HFF-Myc (cell line): ENCODE measurements around the gene CORO7.

ENCODE experiments used
- DNase-seq: peaks from one replicate; pipeline ENCODE4 v3.0.0-alpha.2; 2011; ENCODE audit warnings: low read depth; ENCODE audit errors: extremely low read depth
- H3K4me3 ChIP-seq: replicated peaks from 2 replicates; pipeline ENCODE4 v1.5.1; 2011; ENCODE audit warnings: low read depth, mild to moderate bottlenecking, control low read depth, low read length
- CTCF ChIP-seq: IDR thresholded peaks from 2 replicates; pipeline ENCODE4 v1.5.1; 2012; ENCODE audit warnings: mild to moderate bottlenecking, low read depth, low read length, control low read depth; ENCODE audit errors: missing control alignments

Gene CORO7

GRCh38 chr16:4321286-4322120 lies 94.9 kb downstream of the CORO7 start:
- TF ChIP-seq CTCF = no peak
- no peak for DNase-seq
- H3K4me3 ChIP-seq = no peak overlapping the region

- TF ChIP-seq CTCF = no peak
- no peak for DNase-seq
- H3K4me3 ChIP-seq = no peak overlapping the region
Observed at GRCh38 chr16:4320571-4321137, 95.7 kb downstream of the CORO7 start.

- H3K4me3 ChIP-seq = peak overlapping the region; percentile 78
- no peak for TF ChIP-seq CTCF
- no peak for DNase-seq
Observed at GRCh38 chr16:4319454-4320421, 96.7 kb downstream of the CORO7 start.

GRCh38 chr16:4318967-4319366 lies 97.4 kb downstream of the CORO7 start:
- H3K4me3 ChIP-seq = peak overlapping the region; percentile 78

GRCh38 chr16:4318451-4318910 lies 97.9 kb downstream of the CORO7 start:
- H3K4me3 ChIP-seq = peak overlapping the region; percentile 78
- DNase-seq = no peak
- TF ChIP-seq CTCF = no peak

More at GRCh38 chr16:4318967-4319366, 97.4 kb downstream of the CORO7 start:
- no peak for TF ChIP-seq CTCF
- DNase-seq = no peak
